MV-4-11 (cell line): ENCODE data around the gene BTLA.
"Not testable (repeated sequence)": the region's sequence is repeated elsewhere in the genome, so short reads cannot be mapped to it uniquely, and the experiment has no call there.

Experiments used
- DNase-seq: peaks from one replicate; lab custom pipeline; 2025; lab: John Stamatoyannopoulos, UW

BTLA gene, protein sequence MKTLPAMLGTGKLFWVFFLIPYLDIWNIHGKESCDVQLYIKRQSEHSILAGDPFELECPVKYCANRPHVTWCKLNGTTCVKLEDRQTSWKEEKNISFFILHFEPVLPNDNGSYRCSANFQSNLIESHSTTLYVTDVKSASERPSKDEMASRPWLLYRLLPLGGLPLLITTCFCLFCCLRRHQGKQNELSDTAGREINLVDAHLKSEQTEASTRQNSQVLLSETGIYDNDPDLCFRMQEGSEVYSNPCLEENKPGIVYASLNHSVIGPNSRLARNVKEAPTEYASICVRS

DNA sequence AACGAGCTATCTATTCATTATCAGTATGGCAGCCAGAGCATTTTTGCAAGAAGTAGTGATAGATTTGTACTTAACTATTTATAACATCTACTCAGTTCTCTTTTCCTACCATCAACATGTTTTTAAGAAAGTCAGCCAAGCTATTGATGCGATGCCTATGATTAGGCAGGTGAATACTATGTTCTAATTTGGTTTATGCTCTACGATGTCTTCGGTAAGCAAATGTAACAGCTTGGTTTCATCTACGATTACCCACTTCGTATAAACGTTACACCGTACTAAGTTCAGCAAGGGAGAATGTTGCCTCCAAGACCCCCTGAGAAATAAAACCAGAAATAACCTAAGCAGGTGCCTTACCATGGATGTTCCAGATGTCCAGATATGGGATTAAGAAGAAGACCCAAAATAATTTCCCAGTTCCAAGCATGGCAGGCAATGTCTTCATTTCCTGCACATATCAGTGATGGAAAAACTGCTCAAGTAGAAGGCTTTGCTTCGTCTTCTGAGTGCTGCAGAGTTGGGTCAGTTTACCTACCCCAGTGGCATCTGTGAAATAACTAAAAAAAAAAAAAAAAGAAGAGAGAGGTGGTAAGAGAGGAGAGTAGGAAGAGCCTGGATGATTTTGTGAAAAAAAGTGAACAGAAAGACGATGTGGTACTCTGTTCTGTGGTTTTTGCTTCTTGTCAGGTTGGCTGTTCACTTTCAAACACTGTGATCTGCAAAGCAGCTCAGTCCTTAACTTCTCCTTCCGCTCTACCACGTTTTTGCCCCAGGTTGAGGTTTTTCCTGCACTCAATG, at the start of gene BTLA:
Gene BTLA (minus strand): TSS at position 559 of the 798 bp plus-strand sequence. CDS start 114 bp downstream, at position 445.
- peak; percentile 50 for DNase-seq

DNA sequence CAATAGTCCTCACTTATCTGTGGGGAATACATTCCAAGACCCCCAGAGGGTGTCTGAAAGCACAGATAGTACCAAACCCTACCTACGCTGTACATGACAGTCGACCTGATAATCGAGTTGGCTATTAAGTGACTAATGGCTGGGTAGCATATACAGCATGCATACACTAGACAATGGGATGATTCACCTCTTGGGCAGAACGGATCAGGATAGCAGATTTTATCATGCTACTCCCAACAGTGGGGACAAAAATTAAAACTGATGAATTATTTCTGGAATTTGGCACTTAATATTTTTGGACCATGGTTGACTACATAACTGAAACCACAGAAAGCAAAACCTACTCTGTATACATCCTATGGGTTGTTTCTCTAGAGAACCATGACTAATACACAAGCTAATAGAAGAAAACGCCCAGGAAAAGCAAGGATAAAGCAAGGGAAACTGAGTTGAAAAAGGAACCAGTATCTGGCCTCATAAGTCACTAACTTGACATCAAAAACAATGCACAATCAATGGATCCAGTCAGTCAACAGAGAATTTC, 47.0 kb upstream of the BTLA start:
- DNase-seq, result no peak

DNA sequence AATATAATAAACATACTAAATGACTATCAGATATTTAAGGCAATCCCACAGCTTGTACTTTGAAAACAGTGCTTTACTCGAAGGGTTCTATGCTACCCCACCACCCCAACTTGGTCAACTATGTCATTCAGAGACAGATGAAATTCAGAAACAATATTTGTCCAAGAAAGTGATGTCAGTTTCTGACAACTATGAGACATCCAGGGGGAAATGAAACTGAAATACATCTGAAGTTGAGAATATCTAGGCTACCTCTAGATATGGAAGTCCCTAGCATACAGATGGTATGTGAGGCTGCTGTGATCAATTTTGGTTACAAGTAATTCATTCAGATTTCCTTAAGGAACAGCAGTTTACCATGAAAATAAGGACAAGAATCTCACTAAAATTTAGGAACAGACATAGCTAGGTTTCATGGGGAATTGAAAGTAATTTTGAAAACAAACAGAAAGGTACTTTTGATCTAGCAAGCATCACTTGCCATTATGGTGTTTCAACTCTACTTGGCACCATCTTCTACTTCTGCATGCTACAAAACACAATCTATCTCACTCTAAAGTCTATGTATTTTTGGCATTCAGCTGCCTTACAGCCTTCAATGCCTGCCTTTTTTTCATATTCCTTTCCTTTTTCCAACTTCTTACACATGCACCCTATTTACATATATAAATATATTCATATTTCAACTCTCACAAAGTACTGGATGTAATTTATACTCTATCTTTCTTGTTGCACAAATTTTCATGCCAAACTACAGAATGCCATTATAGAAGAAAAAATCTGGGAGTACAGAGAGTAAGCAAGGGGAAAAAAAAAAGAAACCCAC, 40.8 kb upstream of the BTLA start:
- peak; percentile 51 for DNase-seq

DNA sequence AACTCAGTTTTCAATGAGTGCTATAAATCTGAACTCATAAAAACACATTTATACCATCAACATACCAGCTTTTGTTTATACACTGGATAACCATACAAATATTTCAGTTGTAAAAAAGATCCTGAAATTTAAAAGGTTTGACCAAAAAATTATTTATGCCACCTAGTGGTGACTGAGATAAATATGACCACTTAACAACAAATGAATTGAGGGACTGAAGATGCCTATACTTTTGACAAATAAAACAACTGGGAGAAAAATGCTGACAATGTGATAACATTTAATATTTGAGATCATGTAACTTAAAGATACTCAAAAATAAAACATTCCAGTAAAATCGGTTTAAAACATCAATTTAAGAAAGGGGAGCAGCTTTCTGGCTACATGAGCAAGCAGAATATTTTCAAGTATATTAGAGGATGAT, 32.1 kb upstream of the BTLA start:
- DNase-seq, result peak; percentile 20

DNA sequence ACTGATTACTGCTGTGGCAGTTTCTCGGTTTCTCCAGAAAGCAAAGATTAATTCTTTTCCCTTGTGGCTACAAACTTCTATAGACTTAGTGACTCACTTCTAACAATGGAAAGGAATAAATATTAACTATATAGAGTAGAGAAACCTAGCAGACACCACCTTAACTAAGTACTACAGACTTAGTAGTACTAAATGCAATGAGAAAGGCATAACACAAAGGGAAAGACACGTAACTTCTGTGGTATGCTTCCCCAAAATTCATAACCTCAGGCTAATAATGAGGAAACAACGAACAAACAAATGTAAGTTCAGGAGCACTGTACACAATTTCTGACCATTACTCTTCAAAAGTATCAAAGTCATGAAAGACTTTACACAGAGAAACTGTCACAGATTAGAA, 31.3 kb upstream of the BTLA start:
- DNase-seq, result no peak

DNA sequence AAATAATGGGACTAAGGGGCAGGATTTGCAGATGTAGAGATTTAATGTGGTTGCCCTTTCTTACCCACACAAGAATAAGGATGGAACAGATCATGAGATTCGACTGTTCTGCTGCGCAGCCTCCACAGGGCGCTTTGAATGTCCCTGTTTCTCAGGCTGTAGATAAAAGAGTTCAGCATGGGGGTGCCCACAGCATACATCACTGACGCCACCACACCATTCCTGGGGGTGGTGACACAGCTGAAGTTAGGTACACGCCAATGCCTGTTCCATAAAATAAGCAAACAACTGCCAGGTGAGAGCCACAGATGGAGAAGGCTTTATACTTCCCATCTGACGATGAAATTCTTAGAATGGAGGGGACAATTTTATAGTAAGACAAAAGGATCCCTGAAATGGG, 24.9 kb upstream of the BTLA start:
- DNase-seq, result not testable (repeated sequence)

DNA sequence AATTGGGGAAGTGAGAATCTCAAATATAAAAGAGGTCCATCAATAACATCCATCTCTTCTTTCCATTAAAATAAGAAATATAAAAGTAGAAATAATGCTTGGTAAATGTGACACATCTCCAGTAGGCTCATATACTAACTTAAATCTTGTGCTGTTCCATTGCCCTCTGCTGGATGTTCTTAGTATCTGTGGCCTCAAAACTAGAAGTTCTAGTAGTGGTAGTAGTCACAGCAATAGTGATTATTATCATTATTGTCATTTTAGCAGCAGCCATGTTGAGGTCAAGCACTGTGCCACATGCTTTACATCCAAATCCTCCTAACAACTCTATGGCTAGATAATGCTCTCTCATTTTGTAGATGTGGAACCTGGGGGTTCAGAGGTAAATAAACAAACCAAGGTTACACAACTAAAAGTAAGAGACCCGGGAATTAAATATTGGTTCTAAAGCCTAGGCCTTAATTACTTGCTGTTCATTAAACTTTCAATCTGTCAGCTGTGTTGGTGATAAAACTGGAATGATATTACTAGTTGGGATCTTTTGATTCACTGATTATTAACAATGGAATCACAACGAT, 20.2 kb upstream of the BTLA start:
- DNase-seq, result peak; percentile 67

DNA sequence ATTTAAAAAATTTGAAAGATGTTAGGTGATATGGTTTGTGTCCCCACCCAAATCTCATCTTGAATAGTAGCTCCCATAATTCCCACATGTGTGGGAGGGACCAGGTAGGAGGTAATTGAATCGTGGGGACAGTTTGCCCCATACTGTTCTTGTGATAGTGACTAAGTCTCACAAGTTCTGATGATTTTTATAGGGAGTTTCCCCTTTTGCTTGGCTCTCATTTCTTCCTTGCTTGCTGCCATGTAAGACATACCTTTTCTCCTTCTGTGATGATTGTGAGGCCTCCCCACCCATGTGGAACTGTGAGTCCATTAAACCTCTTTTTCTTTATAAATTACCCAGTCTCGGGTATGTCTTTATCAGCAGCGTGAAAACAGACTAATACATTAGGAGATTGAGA, 19.7 kb upstream of the BTLA start:
- DNase-seq, result not testable (repeated sequence)

DNA sequence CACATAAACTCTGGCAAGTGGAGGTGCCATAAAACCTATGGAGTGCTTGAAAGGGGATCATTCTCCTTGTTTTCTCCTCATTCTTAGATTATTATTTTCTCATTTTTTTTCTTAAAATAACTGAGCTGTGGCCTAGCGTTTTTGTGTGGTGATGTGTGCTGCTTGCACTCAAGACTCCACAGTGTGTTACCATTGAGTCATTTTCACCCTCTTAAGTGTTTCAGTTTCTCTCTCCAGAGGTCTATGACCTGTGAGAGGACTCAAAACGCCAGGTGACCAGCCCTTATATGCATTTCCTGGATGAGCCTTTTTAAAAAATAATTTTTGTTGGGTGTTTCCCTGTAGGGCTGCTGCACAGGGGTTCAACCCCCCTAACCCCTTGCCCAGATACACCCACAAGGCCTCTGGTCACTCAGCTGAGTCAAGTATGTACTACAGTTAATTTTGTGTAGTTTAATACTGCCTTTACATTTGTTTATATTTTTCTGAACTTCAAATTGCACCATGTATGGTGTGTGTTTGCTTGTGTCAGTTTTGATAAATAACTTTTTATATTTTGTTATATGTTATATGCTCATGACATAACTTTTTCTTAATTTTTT, 15.4 kb upstream of the BTLA start:
- no peak for DNase-seq

DNA sequence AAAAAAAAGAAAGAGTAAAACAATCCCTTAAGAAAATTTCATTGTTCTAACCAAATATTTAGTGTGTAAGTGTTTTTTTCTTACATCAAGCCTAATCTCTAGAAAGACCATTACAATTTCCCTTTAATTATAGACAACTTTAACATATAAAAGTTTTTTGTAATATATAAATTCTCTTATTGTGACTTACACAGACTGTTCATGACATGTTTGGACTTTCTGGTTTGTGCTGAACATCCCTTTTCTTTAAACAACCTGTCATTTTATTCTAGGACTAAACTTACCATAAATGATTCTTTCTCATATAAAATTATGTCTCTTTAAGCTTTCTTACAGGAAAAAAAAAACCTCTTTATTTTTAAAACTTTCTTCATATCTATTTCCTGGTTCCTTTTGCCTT, 13.0 kb upstream of the BTLA start:
- no peak for DNase-seq

DNA sequence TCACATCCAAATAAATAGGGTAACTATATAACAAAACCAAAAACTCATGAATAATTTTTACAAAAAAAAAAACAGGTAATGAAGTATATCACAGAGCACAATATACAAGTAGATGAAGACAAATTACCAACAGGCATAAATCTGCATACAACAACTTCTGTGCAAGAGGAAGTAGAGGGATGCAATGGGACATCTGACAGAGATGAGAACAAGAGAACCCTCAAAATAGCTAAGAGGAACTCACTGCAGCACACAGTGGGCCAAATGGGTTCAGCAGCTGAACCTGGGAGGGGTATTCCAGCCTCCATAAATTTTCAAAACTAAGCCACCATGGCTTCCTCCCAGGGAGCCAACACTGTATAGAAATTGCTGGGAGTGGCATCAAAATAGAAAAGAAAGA, 9.6 kb upstream of the BTLA start:
- DNase-seq, result peak; percentile 53

DNA sequence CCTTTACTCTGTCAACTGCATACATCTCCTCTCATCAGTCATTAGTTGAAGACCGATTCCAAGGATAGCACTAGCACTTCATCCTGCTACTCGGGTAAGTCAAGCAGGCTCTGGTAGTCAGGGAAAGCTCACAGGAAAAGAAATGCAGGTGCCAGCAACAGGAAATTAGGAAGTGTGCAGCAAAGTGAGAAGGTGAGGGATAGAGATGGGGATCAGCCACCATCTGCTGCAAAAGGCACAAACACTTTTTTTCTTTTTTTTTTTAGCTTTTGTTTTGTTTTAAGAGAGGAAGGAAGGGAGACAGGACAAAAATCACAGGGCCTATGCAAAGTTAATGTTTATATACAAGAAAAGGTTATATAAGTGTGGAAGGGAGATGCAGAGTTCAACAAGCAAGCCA, 9.0 kb upstream of the BTLA start:
- no peak for DNase-seq

DNA sequence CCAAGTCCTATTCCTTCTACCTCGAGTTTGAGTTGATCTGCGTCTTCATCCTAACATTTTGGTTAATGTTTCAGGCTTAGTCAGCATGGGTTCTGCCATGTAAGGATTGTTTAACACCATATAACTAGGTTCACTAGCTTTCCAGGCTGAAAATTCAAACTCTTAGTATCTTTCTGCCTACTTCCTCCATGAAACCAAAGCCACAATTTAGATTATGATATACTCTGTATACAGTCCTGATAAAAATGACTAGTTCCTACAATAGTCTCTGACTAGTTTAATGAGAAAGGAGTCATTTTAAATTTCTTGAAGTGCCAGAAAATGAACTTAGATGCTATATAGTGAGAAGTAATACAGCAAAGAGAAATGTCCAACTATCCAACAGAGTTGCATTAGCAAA, 6.6 kb upstream of the BTLA start:
- DNase-seq, result peak; percentile 50

DNA sequence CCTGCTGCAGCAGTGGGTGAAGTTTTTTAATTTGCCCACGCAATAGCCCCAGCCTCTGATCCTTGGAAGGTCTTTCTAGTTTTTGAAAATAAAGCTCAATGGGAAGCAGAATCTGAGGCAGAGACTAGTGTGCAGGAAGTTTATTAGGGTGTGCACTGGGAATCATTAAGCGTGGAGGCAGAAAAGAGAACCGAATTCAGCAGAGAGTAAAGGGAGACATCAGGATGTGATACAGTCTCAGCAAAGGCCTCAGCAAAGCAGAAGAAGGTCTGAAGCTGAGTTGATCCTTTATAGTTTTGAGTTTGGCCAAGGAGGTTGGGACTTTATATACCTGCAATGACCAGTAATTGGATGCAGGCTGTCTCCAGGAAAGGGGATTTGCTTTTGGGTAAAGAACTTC, 4.9 kb upstream of the BTLA start:
- DNase-seq, result no peak

DNA sequence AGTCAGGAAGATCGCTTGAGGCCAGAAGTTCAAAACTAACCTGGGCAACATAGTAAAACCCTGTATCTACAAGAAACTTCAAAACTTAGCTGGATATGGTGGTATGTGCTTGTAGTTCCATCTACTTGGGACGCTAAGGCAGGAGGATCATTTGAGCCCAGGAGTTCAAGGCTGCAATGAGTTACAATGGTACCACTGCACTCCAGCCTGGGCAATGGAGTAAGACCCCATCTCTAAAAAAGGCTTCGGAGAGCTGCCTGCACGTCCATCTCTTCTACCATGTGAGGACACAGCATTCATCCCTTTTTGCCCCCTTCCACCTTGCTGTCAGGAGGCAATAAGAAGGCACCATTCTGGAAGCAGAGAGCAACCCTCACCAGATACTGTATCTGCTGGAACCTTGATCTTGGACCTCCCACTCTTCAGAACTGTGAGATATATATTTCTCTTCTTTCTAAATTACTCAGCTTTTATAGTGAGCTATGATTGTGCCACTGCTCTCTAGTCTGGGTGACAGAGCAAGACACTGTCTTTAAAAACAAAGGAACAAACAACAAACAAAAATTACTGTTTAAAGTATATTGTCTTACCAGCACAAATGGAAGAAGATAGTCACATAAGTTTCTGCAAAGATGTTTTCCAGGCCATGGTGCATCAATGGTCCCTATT, 4.2 kb upstream of the BTLA start:
- DNase-seq, result no peak

DNA sequence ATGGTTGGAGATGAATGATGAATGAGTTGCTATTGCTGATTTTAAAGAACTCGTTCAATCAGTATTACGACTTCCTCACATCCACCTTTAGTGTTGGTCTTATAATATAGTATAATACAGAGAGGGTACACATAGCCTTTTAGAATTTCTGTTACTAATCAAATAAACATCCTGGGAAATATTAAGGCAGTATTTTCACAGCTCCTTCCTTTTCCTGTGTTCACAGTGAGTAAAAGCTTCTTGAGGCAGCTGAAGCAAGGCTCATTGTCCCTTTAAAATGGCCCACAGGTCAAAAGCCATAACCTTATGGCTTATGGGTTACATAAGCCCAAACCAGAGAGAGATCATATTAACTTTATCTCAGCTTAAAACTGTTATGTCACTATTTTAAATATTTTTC, 1.3 kb upstream of the BTLA start:
- DNase-seq, result no peak

DNA sequence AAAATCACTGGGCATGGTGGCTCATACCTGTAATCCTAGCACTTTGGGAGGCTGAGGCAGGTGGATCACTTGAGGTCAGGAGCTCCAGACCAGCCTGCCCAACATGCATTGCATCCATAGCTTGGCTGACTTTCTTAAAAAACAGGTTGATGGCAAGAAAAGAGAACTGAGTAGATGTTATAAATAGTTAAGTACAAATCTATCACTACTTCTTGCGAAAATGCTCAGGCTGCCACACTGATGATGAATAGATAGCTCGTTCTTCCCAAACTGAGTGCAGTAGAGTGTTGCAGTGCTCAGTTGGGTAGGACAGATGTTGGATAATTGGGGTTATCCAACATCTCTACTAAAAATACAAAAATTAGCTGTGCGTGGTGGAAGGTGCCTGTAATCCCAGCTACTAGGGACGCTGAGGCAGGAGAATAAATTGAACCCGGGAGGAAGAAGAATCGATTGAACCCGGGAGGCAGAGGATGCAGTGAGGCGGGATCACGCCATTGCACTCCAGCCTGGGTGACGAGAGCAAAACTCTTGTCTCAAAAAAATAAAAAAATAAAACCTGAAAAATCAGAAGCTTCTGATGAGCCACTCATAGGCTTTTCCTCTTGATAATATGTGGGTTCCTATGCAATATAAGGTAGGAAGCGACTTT, 1.2 kb downstream of the BTLA start:
- peak; percentile 84 for DNase-seq

DNA sequence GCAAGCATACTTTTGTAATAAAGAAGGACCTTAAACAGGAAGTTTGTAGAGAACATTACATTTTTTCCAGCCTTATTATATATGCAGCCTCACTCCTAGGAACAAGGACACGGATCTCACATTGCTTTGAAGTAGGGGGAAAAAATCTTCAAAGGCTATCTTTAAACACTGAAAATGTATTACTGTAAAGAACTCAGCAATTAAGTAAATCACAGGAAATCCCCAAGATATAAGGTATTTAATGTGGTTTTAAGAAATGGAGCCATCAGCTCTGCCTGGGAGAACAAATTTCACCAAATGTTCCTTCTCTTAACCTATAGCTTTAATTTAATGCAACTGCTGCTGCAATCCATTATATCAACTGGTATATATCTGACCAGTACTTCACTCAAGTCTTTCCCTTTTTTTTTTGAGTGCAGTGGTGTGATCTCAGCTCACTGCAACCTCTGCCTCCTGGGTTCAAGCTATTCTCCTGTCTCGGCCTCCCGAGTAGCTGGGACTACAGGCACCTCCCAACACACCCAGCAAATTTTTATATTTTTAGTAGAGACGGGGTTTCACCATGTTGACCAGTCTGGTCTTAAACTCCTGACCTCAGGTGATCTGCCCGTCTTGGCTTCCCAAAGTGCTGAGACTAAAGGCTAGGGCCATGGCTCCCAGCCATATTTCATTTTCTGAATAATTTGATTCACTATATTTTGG, 2.8 kb downstream of the BTLA start:
- no peak for DNase-seq

DNA sequence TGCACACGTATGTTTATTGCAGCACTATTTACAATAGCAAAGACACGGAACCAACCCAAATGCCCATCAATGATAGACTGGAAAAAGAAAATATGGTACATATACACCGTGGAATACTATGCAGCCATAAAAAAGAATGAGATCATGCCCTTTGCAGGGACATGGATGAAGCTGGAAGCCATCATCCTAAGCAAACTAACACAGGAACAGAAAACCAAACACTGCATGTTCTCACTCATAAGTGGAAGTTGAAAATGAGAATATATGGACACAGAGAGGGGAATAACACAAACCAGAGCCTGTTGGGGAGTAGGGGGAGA, 4.9 kb downstream of the BTLA start:
- DNase-seq, result not testable (repeated sequence)

DNA sequence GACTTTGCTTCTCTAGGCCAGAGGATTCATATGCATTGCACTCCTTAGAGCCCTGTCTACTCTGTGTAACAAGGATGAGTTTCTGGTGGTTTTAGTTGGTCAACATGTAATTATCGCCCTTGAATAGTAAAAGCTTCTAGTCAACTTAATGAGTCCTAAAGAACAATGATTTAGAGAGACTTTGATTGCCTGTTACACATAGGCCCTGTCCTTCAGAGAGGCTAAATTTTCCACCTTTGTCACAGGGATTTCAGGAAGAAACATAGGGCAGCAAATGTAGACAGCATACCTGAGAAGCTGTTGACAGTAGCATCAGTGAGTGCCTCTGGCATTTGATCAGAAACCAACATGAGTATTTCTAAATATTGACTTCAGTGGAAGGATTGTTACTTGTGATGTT, 7.1 kb downstream of the BTLA start:
- DNase-seq, result no peak
